HepG2 (cell line): Measurements from ENCODE around the gene NLRC5. TPM values are rescaled to one million over a fixed set of nuclear protein-coding genes. Genes with fewer than 3 reads are reported as not detected.

Experiments
- FOXC1 ChIP-seq: sonication (generic); formaldehyde crosslinking; IDR thresholded peaks from 2 replicates; pipeline ENCODE4 v1.8.0; 2022; ENCODE audit warnings: mild to moderate bottlenecking, missing genetic modification reagents, borderline replicate concordance
- HINFP ChIP-seq: sonication (generic); formaldehyde crosslinking; IDR thresholded peaks from 2 replicates; pipeline ENCODE4 v1.4.0; 2020; ENCODE audit warnings: low read depth, mild to moderate bottlenecking, missing genetic modification reagents
- MAZ ChIP-seq, 2 experiments: sonication (generic) in 1 of 2; formaldehyde crosslinking in 1 of 2; IDR thresholded peaks; 2 replicates each; pipeline versions ENCODE4 v1.5.0 to v1.6.1; 2012 to 2020; ENCODE audit warnings: low read depth in 2 of 2, mild to moderate bottlenecking in 2 of 2, borderline replicate concordance in 1 of 2, improper control_type of control experiment in 1 of 2, low read length in 1 of 2, missing genetic modification reagents in 1 of 2, moderate library complexity in 1 of 2
- NFE2L1 ChIP-seq: sonication (generic); formaldehyde crosslinking; IDR thresholded peaks from 2 replicates; pipeline ENCODE4 v1.4.0; 2020; ENCODE audit warnings: missing genetic modification reagents, mild to moderate bottlenecking, borderline replicate concordance
- POLR2A ChIP-seq, 2 experiments: IDR thresholded peaks; 2 replicates each; pipeline ENCODE4 v1.6.1; 2011; ENCODE audit warnings: low read depth in 2 of 2, low read length in 2 of 2, mild to moderate bottlenecking in 1 of 2, moderate library complexity in 1 of 2; ENCODE audit not compliant: insufficient read depth in 1 of 2
- SMAD3 ChIP-seq: sonication (generic); formaldehyde crosslinking; IDR thresholded peaks from 2 replicates; pipeline ENCODE4 v1.4.0; 2020; ENCODE audit warnings: missing genetic modification reagents
- SNRNP70 ChIP-seq: fragments of 200-400 bp; formaldehyde crosslinking; IDR thresholded peaks from 2 replicates; pipeline ENCODE4 v1.6.1; 2017; ENCODE audit warnings: mild to moderate bottlenecking, low read depth, low read length, moderate library complexity
- SSRP1 ChIP-seq: IDR thresholded peaks from 2 replicates; pipeline ENCODE4 v1.6.1; 2016; ENCODE audit warnings: control low read depth
- XBP1 ChIP-seq: sonication (generic); formaldehyde crosslinking; IDR thresholded peaks from 2 replicates; pipeline ENCODE4 v1.5.0; 2020; ENCODE audit warnings: missing genetic modification reagents
- ZNF138 ChIP-seq: sonication (generic); formaldehyde crosslinking; IDR thresholded peaks from 2 replicates; pipeline ENCODE4 v1.5.0; 2020; ENCODE audit warnings: mild to moderate bottlenecking, low read depth, missing genetic modification reagents
- ZNF160 ChIP-seq: sonication (generic); formaldehyde crosslinking; IDR thresholded peaks from 2 replicates; pipeline ENCODE4 v1.8.0; 2022; ENCODE audit warnings: mild to moderate bottlenecking, inconsistent platforms, missing genetic modification reagents
- ZNF326 ChIP-seq: sonication (generic); formaldehyde crosslinking; IDR thresholded peaks from 2 replicates; pipeline ENCODE4 v1.4.0; 2020; ENCODE audit warnings: missing genetic modification reagents, borderline replicate concordance
- ZNF513 ChIP-seq: sonication (generic); formaldehyde crosslinking; conservative IDR thresholded peaks from 2 replicates; pipeline ENCODE4 v1.5.0; 2020; ENCODE audit warnings: missing genetic modification reagents
- ZNF724P ChIP-seq: sonication (generic); formaldehyde crosslinking; IDR thresholded peaks from 2 replicates; pipeline ENCODE4 v1.8.0; 2022; ENCODE audit warnings: missing genetic modification reagents, borderline replicate concordance
- polyA plus RNA-seq, 8 experiments: library from polyadenylated mRNA; depleted of rRNA in 3 of 8; stranded (reverse) in 7 of 8; unstranded in 1 of 8; fragments of >200 nt; fragmentation: Illumina TruSeq in 4 of 8; extraction: Trizol in 4 of 8; gene quantifications; 2 replicates each; pipeline versions ENCODE4 v1.2.1 to v1.2.3, GENCODE V29; 2011 to 2016; ENCODE audit warnings: low read depth in 4 of 8, missing spikeins in 1 of 8, mixed read lengths in 1 of 8; ENCODE audit not compliant: insufficient read depth in 1 of 8
- total RNA-seq, 5 experiments: library from RNA; depleted of rRNA; stranded (reverse); fragments of >200 nt; fragmentation: Illumina TruSeq; extraction: Trizol; gene quantifications; 2 replicates each; pipeline ENCODE4 v1.2.3, GENCODE V29; 2016; ENCODE audit warnings: low read depth in 1 of 5
- TF ChIP-seq, protein P1 (sequence below): sonication (generic); formaldehyde crosslinking; IDR thresholded peaks from 2 replicates; pipeline ENCODE4 v1.5.1; 2020; ENCODE audit warnings: mild to moderate bottlenecking, missing genetic modification reagents, moderate library complexity
- TF ChIP-seq, protein P2 (sequence below): sonication (generic); formaldehyde crosslinking; IDR thresholded peaks from 2 replicates; pipeline ENCODE4 v1.8.0; 2022; ENCODE audit warnings: missing genetic modification reagents, mild to moderate bottlenecking, borderline replicate concordance
- TF ChIP-seq, protein P3 (sequence below): sonication (generic); formaldehyde crosslinking; conservative IDR thresholded peaks from 2 replicates; pipeline ENCODE4 v1.8.0; 2022; ENCODE audit warnings: missing genetic modification reagents

NLRC5 gene
- total and polyA plus RNA-seq, 2 of the 13 experiments (the other 11 are each of a cell fraction or from before 2014, with no cell fraction given): 6.3 to 12.7 TPM

DNA sequence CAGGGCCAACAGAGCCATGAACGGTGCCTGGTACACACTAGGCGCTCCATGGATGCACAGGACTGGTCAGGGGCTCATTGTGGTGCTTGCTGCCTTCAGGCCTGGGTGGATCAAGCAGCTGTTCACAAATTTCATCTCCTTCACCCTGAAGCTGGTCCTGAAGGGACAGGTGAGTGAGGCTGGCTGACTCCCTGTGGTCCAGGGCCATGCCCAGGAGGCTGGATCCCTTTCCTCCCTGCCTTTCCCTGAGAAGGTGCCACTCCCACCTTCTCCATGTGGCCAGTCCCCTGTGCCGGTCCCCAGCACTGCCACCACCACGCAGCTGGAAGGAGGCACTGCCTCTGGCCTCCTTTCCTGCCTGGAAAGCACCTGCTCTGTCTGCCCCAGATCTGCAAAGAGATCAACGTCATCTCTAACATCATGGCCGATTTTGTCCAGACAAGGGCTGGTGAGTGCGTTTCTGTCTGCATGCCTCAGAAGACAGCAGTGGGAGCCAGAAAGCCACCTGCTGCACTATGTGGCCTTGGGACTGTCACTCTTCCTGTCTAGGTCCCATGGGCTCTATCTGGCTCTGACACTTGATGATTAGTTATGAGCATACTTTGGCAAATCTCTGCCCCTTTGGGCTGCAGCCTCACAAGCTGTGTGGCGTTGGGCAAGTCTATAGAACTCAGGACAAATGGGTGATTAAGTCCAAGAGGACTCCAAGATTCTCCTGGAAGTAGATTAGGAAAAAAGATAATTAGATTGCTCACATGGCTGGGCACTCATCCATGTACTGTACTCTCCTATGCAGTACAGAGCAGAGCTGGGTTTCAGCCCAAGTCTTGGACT, 18.2 kb upstream of the NLRC5 start (continued):
- TF ChIP-seq ZNF513 (no peak), SMAD3 (CRISPR knock-in tag) (no peak), POLR2A (IDR thresholded peaks at IDR 0.05; ENCODE audit: insufficient read depth in 1 of 2, low read depth in 2 of 2, low read length in 2 of 2) (no peak), ZNF326 (no peak), SSRP1 (no peak), ZNF724P (0 out of 2 replicates have a peak, but pooled peaks have one; percentile 39), SNRNP70 (no peak), MAZ (IDR thresholded peaks at IDR 0.05; ENCODE audit: borderline replicate concordance, low read depth, low read length) (no peak), MAZ (CRISPR knock-in tag; IDR thresholded peaks at IDR 0.05; ENCODE audit: low read depth) (0 out of 2 replicates have a peak, but pooled peaks have one; percentile 25), XBP1 (no peak), ZNF160 (no peak), ZNF138 (CRISPR knock-in tag) (no peak), FOXC1 (CRISPR knock-in tag) (no peak), HINFP (CRISPR knock-in tag) (no peak), NFE2L1 (CRISPR knock-in tag) (0 out of 2 replicates have a peak, but pooled peaks have one; percentile 33)
- TF ChIP-seq, protein P1, sequence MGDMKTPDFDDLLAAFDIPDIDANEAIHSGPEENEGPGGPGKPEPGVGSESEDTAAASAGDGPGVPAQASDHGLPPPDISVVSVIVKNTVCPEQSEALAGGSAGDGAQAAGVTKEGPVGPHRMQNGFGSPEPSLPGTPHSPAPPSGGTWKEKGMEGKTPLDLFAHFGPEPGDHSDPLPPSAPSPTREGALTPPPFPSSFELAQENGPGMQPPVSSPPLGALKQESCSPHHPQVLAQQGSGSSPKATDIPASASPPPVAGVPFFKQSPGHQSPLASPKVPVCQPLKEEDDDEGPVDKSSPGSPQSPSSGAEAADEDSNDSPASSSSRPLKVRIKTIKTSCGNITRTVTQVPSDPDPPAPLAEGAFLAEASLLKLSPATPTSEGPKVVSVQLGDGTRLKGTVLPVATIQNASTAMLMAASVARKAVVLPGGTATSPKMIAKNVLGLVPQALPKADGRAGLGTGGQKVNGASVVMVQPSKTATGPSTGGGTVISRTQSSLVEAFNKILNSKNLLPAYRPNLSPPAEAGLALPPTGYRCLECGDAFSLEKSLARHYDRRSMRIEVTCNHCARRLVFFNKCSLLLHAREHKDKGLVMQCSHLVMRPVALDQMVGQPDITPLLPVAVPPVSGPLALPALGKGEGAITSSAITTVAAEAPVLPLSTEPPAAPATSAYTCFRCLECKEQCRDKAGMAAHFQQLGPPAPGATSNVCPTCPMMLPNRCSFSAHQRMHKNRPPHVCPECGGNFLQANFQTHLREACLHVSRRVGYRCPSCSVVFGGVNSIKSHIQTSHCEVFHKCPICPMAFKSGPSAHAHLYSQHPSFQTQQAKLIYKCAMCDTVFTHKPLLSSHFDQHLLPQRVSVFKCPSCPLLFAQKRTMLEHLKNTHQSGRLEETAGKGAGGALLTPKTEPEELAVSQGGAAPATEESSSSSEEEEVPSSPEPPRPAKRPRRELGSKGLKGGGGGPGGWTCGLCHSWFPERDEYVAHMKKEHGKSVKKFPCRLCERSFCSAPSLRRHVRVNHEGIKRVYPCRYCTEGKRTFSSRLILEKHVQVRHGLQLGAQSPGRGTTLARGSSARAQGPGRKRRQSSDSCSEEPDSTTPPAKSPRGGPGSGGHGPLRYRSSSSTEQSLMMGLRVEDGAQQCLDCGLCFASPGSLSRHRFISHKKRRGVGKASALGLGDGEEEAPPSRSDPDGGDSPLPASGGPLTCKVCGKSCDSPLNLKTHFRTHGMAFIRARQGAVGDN: peak; percentile 33; the same call in 1 of the 2 replicates
- TF ChIP-seq, protein P2, sequence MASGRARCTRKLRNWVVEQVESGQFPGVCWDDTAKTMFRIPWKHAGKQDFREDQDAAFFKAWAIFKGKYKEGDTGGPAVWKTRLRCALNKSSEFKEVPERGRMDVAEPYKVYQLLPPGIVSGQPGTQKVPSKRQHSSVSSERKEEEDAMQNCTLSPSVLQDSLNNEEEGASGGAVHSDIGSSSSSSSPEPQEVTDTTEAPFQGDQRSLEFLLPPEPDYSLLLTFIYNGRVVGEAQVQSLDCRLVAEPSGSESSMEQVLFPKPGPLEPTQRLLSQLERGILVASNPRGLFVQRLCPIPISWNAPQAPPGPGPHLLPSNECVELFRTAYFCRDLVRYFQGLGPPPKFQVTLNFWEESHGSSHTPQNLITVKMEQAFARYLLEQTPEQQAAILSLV (CRISPR knock-in tag): no peak
- TF ChIP-seq, protein P3, sequence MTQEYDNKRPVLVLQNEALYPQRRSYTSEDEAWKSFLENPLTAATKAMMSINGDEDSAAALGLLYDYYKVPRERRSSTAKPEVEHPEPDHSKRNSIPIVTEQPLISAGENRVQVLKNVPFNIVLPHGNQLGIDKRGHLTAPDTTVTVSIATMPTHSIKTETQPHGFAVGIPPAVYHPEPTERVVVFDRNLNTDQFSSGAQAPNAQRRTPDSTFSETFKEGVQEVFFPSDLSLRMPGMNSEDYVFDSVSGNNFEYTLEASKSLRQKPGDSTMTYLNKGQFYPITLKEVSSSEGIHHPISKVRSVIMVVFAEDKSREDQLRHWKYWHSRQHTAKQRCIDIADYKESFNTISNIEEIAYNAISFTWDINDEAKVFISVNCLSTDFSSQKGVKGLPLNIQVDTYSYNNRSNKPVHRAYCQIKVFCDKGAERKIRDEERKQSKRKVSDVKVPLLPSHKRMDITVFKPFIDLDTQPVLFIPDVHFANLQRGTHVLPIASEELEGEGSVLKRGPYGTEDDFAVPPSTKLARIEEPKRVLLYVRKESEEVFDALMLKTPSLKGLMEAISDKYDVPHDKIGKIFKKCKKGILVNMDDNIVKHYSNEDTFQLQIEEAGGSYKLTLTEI: no peak
